Ishikawa (cell line): ENCODE data around the gene PKP4.

ENCODE experiments used
- EP300 ChIP-seq: IDR thresholded peaks from 2 replicates; pipeline ENCODE4 v1.6.1; 2012; ENCODE audit warnings: borderline replicate concordance
- FOXM1 ChIP-seq: IDR thresholded peaks from 2 replicates; pipeline ENCODE4 v1.6.1; 2012; ENCODE audit warnings: low read depth, borderline replicate concordance
- RAD21 ChIP-seq: IDR thresholded peaks from 2 replicates; pipeline ENCODE4 v1.6.1; 2012; ENCODE audit warnings: low read depth
- REST ChIP-seq: IDR thresholded peaks from 2 replicates; pipeline ENCODE4 v1.6.1; 2012; ENCODE audit warnings: low read depth, mild to moderate bottlenecking
- TAF1 ChIP-seq: IDR thresholded peaks from 2 replicates; pipeline ENCODE4 v1.6.1; 2012; ENCODE audit warnings: low read depth, mild to moderate bottlenecking
- YY1 ChIP-seq: IDR thresholded peaks from 2 replicates; pipeline ENCODE4 v1.6.1; 2012; ENCODE audit warnings: low read depth
- TF ChIP-seq, protein P1 (sequence below): IDR thresholded peaks from 2 replicates; pipeline ENCODE4 v1.6.1; 2012
- TF ChIP-seq, protein P2 (sequence below): IDR thresholded peaks from 2 replicates; pipeline ENCODE4 v1.6.1; 2012

- TF ChIP-seq FOXM1 (no peak), YY1 (no peak), EP300 (no peak), REST (no peak), RAD21 (no peak), TAF1 (no peak)
- TF ChIP-seq, protein P1, sequence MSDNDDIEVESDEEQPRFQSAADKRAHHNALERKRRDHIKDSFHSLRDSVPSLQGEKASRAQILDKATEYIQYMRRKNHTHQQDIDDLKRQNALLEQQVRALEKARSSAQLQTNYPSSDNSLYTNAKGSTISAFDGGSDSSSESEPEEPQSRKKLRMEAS: no peak
- TF ChIP-seq, protein P2, sequence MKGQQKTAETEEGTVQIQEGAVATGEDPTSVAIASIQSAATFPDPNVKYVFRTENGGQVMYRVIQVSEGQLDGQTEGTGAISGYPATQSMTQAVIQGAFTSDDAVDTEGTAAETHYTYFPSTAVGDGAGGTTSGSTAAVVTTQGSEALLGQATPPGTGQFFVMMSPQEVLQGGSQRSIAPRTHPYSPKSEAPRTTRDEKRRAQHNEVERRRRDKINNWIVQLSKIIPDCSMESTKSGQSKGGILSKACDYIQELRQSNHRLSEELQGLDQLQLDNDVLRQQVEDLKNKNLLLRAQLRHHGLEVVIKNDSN: no peak
Observed at GRCh38 chr2:158681816-158682215, 225.1 kb downstream of the PKP4 start.
